ENCODE measurements around the gene ASCC2. TPM values are rescaled to one million over a fixed set of nuclear protein-coding genes. Genes with fewer than 3 reads are reported as not detected.
"Not testable (repeated sequence)": the region's sequence is repeated elsewhere in the genome, so short reads cannot be mapped to it uniquely, and the experiment has no call there.

ASCC2 gene
- total RNA-seq, 1 donor from 2014 or later = 12.9 TPM

GRCh38 chr22:29856496-29856895 lies 18.4 kb upstream of the ASCC2 start:
- no peak for DNase-seq

- no peak for DNase-seq
Measured at GRCh38 chr22:29855611-29856181, 17.6 kb upstream of the ASCC2 start.

- DNase-seq = no peak
Measured at GRCh38 chr22:29854432-29854831, 16.4 kb upstream of the ASCC2 start.

DNA sequence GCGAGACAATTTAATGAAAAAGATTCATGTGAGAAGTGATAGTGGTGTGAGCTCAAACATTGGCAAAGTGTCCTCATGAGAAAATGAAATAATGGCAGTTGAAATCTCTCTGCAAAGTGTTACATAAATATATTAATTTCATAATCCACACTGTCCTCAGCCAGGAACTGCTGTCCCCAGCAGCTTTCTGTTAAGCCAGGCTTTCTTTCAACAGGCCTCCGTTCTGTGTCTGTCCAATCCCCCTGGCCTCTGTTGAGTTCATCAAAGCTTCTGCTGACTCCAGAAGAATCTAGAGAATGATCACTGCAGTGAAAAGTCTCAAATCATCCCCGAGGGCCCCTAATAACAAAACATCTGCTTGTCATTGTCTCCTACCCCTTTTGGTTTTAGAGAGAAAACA lies 10.0 kb upstream of the ASCC2 start:
- DNase-seq = no peak

- DNase-seq = no peak
Measured at GRCh38 chr22:29846290-29846689, 8.2 kb upstream of the ASCC2 start.

DNA sequence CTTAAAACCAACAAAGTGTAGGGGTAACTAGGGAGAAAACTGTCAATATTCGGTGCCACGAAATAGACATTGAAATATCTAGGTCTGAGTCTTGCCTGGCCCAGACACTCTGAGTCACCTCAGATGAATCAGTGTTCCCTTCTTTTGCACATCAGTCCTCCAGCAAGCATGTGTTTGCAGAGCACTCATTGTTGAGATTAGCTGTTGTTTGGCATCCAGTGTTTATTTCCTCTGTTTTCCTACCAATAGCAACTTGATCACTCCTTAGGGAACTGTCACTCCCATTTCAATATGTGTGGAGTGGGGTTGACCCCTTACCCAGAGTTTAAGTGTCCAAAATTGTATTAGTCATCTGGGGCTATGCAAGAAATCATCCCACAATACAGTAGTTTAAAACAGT lies 4.7 kb upstream of the ASCC2 start:
- DNase-seq = peak; percentile 15

DNA sequence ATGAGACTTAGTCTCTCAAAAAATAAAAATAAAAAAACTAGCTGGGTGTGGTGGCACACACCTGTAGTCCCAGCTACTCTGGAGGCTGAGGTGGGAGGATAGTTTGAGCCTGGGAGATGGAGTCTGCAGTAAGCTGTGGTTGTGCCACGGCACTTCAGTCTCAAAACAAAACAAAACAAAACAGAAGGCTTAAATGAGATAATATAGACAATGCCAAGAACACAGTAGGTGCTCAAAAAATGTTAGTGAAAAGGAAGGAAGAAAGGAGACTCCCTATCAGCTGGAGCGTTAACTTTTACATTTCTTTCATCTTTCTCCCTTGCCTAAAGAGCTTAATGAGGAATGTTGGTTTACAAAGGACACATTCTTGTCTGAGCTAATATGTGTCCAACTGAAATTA lies 4.1 kb upstream of the ASCC2 start:
- DNase-seq = no peak

DNA sequence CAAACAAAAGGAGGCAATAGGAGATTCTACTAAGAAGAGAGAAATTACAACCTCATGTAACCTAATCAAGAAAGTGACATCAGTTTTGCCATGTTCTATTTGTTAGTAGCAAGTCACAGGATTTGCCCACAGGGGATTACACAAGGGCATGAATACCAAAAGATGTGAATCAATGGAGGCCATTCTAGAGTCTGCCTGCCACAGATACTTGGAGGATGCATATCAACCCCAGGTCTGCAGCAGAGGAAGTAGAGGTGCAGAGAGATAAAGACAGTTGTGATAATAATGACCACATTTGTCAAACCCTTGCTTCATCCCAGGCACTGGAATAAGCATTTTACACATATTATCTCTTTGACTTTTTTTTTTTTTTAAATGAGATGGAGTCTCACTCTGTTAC lies 2.4 kb upstream of the ASCC2 start:
- no peak for DNase-seq

- DNase-seq = no peak
Measured at GRCh38 chr22:29839039-29839438, 965 bp upstream of the ASCC2 start.

- no peak for DNase-seq
Measured at GRCh38 chr22:29838599-29838956, 504 bp upstream of the ASCC2 start.

DNA sequence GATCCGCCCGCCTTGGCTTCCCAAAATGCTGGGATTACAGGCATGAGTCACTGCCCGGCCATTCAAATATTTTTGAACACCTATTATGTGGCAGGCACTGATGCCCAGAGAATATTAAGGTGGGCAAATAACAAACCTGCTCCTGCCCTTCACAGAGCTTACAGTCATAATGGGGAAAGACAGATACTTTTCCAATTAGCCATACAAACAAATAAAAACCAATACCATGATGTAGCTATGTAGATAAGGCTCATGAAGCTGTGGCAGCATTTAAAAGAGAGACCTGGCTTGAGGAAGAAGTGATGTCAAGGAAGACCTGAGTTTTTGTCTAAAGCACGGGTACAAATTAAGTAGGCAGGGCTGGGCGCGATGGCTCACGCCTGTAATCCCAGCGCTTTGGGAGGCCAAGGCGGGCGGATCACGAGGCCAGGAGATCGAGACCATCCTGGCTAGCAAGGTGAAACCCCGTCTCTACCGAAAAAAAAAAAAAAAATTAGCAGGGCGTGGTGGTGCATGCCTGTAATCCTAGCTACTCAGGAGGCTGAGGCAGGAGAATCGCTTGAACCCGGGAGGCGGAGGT lies 1.2 kb downstream of the ASCC2 start:
- DNase-seq = not testable (repeated sequence)

- DNase-seq = no peak
Measured at GRCh38 chr22:29834046-29834445, 4.0 kb downstream of the ASCC2 start.

- no peak for DNase-seq
Measured at GRCh38 chr22:29833392-29833965, 4.6 kb downstream of the ASCC2 start.

DNA sequence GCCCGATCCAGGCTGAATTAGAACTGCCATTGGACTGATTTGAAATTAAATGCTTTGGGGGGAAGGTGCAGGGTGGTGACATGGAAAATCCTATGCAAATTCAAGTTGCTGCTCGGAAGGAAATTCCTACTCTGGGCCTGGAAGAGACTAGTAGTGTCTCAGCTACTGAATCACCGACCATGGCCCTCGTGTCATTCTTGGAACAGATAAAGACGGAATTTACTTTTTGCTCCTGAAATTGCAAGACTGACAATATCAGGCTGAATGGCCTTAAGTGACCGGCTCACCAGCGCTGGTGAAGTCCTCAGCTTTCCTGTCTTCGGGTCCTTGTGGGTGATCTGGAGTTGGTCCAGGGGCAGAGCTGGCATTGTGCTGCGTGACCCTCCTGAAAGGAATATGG lies 6.1 kb downstream of the ASCC2 start:
- no peak for DNase-seq

DNA sequence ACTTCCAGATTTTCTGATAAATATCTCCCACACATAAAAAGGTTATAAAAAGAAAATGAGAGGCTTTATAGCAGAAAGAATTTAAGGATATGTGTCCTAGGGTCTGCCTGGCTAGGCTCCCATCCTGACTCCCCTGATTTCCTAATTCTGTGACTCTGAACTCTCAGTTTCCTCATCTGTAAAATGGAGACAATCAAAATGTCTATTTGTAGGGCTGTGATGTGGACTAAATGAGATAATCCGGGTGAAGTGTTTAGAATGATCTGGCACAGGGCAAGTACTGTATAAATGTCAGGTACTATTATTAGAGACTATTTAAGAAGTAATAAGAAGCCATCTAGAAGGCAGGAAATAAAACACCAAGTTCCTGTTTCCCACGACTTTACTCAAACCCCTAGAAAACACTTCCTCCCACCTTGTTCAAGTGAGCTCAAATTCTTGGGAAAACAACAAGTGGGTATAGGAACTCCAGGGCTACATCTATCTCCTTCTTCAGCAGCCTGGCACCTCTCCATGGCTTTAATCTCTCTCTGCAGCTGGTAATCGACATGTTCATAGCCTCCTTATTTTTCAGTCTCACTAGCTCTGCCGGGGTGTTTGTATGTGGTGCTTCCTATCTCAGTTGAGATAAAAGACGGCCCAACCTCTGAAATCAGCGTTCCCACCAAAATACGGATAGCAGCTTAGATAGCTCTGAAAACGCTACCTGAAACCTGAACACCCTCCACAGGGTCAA lies 6.7 kb downstream of the ASCC2 start:
- no peak for DNase-seq

GRCh38 chr22:29830585-29830984 lies 7.5 kb downstream of the ASCC2 start:
- DNase-seq = no peak

- DNase-seq = not testable (repeated sequence)
Measured at GRCh38 chr22:29827726-29828125, 10.3 kb downstream of the ASCC2 start.

- no peak for DNase-seq
Measured at GRCh38 chr22:29827091-29827490, 11.0 kb downstream of the ASCC2 start.

GRCh38 chr22:29825578-29825977 lies 12.5 kb downstream of the ASCC2 start:
- DNase-seq = no peak

DNA sequence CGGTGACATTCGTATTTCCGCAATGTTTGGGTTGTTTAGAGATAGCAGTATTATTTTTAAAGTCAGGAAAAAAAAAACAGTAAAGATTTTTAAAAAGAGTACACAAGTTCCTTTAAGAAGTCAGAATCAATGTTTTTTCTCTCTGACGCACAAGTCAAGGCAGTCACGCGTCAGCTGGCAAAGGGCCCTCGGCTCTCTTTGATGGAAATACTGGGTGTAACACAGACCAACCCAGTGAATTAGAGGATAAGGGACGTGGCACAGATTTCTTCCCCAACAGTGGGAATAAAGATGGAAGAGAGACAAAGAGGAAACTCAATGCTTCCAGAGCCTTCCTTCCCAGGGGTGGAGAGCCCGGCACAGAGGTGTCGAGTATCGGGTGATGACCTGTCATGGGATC lies 13.4 kb downstream of the ASCC2 start:
- DNase-seq = no peak

GRCh38 chr22:29821291-29822016 lies 16.6 kb downstream of the ASCC2 start:
- DNase-seq = no peak

DNA sequence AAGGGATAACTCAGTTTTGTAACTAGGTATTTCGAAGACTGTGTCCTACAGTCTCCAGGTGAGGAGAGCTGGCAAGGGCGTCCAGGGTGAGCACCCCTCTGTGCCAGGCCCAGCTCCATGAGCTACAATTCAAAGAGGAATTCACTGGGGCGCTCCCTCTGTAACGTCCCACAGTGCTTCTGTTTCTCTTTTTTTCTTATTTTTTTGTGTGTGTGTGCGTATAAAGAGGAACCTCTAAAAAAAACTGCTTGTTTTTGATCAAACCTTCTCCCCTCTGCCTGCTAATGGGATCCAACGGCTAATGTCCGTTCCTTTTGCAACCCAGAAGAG lies 17.1 kb downstream of the ASCC2 start:
- no peak for DNase-seq

DNA sequence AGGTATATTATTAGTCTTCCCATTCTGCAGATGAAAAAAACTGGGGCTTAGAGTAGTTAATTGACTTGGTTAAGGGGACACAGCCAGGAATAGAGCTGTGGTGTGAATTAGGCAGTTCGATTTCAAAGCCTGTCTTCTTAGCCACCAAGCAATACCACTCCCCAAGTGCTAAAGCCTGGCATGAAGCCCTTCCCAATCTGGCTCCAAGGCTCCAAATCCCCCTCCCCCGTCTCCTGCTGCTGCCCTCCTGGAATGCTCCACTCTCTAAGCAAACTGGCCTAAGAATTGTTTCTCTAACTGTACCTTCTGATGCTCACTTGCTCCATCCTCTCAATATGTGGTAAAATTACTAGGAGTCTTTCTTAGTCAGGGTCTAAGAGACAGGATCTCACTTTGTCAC lies 18.6 kb downstream of the ASCC2 start:
- DNase-seq = no peak

Data from occipital lobe (tissue), 2 donors.